ENCODE data around the gene BRSK2.

BRSK2 gene

DNA sequence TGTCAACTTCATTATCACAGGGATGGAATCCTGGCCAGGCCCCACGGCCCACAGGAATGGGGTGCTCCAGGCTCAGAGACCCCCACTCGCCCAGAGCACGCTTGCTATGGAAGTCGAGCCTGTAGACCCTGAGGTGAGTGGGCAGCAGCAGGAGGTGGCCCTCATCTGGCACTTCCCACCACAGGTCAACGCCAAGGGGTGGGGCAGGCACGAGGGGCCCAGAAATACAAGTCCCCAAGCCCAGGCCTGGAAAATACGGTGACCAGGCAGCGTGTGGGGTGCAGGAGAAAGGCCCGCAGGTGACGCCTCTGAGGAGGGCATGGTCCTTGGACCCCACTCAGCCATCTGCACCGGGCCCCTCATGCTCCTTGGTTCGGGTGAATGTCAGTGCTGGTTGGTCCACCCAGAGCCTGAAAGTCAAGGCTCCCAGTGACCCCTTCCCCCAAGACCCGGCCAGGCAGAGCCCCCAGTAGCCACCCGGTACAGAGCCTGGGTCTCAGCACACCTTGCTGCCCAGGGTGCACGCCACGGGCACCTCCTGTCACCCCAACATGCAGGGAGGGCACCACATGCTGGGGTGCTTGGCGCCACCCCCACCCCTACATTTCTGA lies 94.4 kb downstream of the BRSK2 start:
- DNase-seq: no peak

DNA sequence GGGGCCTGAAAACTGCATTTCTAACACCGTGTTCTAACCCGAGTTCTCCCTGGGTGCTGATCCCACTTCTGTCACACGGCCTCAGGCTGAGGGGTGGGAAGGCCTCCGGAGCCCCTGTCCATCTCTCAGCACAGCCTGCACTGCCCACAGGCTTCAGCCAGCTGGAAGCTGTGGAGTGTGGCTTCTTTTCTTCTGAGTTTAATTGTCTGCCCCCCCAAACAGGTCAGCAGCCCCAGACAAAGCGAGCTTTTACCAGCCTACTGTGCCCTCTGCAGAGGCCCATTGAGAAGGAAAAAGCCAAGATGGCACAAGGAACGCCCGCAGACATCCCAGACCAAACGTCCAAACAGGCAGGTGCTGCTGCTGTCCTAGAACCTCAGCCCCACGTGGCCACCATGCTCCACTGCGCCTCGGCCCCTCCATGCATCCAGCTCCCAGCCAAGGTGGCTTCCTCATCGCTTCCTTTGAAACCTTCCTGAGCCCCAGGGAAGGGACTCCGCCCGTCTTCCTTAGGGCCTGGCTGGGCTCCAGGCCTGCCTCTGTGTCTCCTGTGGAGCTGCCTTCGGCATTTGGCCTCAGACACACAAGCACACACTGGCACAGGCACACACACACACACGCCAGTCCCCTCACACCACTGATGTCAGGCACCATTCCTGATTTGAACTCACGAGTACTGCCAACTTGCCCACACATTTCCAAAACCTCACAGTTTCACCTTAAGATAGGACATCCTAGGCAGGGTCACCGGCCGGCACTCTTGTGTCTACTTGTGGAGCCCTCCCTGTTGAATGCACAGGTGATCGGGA lies 95.2 kb downstream of the BRSK2 start:
- DNase-seq: no peak

DNA sequence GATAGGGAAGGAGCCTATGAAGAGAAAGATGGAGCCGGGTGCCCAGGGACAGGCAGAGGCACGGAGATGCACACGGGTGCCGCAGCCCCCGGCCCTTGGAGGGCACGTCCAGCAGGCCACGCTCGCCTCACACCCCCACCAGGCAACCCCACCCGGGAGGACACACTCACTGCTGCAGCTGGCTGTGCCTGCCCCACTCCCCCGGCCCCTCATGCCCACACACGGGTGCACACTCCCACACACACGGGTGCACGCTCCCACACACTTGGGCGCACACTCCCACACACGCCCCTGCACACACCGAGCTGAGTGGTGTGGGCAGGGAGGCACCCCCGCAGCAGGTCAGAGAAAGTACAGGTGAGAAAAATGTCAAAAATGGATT lies 95.8 kb downstream of the BRSK2 start:
- DNase-seq: no peak

DNA sequence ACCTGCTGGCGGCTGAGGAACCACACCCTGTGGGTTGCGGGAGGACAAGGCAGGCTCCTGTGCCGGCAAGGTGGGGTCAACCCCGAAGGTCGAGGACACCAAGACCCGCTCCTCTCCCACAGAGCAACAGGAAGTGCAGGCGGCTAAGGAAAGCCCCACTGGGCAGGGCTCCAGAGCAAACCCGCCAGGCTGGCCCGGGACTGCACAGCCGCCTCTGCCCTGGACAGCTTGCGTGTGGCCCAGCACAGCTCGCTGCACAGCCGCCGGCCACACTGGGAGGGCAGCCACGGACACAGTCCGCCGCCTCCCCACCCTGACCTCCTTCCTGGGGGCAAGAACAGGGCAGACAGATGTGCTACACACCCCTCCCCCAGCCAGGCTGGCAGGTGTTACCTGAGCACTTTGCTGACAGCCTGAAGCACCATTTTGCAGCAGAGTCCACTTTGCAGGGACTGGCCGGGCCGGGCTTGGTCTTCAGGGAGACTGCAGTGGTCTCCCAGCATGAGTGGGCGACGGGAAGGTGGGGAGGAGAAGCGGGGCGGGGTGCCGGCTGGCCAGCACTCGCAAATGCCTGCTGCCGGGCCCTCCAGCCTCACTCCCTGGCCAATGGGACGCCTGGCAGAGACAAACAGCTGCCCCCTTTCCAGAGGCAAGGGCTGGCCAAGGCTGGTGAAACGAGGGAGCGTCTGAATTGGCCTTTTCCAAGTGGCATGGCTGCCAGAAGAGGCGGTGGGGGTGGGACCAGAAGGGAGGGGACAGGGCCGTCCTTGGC lies 96.5 kb downstream of the BRSK2 start, which contains the start of gene MOB2:
Gene MOB2, minus strand, starts transcription at position 726 of the 772 bp plus-strand sequence. Its CDS starts 223 bp downstream, at position 503.
- DNase-seq: peak; percentile 65

DNA sequence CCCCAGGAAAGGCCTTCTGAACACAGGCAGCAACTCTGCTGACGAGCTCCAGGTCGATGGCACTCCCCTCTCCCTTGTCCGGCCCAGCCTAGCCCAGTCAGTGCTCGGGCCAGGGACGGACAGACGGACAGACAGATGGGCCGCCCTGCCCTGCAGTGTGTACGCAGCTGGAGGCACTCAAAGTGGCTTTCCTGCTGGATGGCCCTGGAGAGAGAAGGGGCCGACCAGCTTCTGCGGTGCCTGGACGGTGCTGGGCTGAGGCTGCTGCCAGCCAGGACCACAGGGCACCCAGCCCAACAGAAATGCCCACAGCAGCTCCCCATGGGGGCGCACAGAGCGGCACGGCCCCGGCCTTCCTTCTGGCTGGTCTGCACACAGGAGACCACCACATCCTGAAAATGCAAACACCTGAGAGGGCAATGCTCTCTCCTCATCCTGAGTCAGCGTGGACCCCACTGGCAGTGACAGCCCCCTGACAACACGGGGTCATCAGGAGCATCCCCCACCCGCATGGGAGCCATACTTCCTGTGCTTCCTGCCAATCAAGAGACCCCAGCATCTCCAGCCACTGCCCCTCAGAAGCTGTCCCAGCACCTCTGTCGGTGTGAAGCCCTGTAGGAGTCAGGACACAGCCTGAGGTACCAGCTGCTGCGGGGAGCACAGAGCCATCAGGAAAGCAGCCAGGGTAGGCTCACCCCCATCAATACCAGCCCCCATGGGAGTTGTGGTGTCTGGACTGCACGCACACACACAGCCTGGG lies 97.5 kb downstream of the BRSK2 start:
- no peak for DNase-seq

DNA sequence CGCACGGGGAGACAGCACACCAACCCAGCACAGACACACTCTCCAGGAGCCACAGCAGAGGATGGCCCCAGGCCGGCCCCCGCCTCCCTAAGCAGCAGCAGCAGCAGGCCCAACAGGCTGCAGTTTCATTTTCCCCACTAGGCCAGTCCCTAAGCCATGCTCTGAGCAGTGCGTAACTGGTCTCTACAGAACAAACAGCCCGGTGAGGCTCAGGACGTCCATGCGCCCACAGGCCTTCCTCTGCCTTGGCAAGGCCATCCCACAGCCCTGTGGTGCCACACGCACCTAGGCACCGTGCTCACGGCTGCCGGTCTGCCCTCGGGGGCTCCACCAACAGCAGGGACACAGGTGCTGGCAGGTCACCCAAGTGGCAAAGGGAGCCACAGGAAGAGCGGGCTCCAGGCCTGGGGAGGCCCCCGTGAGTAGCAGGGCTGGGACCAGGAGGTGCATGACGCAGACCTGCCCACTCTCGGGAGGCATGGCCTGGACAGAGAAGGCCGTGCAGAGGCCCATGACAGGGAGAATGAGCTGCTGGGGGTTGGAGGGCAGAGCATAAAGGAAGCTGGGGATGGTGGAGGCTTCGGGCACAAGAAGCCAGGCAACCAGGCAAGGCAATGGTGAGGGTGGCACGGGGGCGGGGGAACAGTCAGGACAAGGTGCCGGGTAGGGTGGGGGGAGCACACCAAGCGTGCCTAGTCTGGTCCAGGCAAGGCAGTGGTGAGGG lies 98.3 kb downstream of the BRSK2 start:
- DNase-seq: no peak

DNA sequence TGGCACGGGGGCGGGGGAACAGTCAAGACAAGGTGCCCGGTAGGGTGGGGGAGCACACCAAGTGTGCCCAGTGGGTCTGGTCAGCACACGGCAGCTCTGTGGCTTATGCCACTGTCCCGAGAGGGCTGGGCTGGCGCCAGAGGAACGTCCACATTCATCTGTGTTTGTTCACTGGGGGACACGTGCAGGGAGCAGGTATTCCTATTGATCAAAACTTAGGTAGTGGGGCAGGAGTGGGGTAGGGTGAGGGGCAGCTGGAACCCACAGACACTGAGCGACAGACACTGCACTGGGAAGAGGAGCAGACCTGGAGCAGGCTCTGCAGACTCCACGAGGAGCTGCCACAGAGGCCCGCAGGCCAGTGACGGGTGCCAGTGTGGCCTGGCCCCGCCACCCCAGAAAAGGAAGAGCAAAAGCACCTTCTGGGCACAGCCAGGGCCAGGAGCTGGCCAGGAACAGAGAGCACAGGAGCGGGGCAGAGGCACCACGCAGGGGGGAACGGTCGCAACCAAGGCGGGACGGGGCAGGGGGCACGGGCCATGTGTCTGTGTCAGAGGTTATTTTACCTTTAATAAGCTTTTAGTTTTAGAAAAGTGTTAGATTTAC lies 98.9 kb downstream of the BRSK2 start:
- no peak for DNase-seq

DNA sequence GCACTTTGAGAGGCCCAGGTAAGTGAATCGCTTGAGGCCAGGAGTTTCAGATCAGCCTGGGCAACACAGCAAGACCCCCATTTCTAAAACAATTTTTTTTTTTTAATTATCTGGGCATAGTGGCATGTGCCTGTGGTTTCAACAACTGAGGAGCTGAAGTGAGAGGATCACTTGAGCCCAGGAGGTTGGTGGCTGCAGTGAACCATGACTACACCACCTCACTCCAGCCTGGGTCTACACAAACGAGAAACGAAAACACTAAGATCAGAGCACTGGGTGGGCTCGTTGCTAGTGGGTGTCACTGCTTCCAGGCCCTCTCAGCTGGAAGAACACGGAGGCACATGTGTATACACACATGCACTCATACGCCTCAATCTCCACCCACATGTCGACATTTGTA lies 100.9 kb downstream of the BRSK2 start:
- DNase-seq: no peak

DNA sequence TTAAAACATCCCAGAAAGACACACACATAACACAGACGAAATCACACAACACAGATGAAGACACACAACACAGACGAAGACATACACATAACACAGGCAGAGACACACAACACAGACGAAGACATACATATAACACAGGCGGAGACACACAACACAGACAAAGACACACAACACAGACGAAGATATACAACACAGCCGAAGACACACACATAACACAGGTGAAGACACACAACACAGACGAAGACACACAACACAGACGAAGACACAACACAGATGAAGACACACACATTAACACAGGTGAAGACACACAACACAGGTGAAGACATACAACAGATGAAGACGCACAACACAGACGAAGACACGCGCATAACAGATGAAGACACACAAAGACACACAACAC lies 101.6 kb downstream of the BRSK2 start:
- no peak for DNase-seq

DNA sequence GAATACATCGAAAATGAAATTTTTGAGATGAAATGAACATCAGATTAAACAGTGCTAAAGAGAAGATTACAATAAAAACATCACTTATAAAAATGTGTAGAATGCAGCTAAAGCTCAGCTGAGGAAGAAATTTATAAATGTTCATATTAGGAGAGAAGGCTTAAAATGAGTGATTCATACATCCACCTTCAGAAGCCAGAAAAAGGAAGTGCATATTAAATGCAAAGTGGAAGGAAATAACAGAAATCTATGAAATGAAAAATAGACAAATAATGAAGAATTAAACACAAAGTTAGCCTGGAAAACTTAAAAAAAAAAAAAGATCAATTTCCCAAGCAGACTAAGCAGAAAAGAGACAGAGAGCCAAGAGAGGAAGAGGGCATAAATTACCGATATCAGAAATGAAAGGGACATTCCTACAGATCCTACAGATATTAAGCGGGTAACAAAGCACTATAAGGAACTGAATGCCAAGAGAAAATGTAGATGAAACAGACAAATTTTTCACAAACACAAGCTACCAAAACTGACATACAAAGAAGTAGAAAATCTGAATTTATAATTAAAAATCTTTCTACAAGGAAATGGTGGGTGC lies 104.0 kb downstream of the BRSK2 start:
- DNase-seq: no peak

DNA sequence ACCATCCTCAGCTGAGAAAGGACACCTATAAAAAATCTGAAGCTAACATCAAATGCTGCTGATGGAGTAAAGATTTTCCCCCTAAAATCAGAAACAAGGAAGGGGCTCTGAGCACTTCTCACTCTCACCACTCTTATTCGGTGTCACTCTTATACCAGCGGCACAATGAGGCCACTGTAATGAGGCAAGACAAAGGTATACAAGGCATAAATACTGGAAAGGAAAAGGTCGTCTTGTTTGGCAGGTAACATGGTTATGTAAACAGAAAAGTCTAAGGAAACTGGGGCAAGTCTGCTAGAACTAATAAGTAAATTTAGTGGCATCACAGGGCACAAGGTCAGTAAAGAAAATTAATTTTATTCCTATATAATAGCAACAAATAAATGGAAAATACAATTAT lies 104.9 kb downstream of the BRSK2 start:
- no peak for DNase-seq

DNA sequence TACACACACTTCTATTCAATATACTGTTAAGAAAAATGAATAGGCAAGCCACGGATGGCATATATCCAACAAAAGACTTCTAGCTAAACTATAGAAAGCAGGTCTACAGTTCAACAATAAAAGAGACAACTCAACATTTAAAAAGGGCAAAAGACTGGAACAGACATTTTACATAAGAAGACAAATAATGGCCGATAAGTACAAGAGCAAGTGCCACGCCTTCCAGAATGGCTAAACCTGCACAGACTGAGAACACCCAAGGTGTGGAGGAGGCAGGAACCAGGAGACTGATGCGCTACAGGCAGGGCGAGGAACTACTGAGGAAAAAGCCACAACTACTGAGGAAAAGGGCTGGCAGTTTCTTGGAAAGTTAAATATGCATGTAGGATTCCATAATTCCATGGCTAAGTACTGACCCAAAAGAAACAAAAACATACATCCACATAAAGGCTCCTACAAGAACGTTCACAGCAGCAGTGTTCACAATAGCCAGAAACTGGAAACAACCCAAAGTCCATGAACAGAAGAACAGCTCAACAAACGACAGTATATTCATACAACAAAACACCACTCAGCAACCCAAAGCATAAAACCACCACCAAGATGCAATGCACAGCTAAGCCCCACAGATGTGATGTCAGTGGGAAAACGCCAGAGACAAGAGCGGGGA lies 106.5 kb downstream of the BRSK2 start:
- no peak for DNase-seq

DNA sequence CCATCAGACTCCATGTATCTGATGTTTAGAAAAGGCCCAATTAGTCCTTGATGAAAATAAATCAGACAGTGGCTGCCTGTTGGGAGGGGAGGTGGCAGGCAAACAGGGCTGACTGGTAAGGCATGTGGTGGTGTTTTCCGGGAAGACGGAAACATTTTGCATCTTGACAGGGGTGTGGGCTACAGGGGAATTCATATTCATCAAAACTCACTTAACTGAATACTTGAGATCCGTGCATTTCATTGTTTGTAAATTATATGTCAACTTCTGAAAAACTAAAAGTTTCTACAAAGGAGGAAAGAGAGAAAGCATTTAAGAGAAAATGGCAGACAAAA lies 107.0 kb downstream of the BRSK2 start:
- no peak for DNase-seq

DNA sequence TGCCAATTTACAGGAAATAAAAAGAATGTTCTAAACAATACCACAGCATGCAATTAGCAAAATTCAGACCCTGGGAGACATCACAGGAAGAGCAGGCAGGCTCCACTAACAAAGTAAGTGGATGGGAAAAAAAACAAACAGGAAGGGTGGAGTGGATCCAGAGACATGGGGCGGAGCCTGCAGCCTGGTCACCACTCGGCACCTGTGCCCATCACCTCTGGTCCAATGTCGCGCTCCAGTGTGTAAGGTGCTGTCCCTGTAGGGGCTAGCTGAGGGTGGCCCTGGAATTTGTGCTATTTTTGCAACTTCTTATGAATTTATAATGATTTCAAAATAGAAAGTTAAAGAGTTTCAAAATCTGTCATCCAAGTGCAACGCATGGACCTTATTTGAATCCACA lies 107.9 kb downstream of the BRSK2 start:
- DNase-seq: no peak

DNA sequence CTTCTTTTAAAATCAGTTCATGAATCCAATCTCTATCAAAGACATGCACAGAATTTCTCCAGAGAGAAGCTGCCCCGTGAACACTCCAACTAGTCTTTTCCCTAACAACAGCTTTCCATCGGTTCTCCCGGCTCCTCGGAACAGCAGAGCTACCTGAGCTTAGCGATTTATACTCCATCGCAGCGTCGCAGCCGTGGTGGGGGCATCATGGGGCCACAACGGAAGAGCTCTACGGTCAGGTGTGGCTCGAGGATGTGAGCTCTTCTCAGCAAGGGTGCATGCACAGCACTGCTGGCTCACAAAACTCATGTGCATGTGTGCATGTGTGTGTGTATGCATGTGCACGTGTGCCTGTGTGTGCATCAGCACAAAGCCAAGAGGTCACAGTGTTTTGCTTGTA lies 108.5 kb downstream of the BRSK2 start:
- peak; percentile 32 for DNase-seq

DNA sequence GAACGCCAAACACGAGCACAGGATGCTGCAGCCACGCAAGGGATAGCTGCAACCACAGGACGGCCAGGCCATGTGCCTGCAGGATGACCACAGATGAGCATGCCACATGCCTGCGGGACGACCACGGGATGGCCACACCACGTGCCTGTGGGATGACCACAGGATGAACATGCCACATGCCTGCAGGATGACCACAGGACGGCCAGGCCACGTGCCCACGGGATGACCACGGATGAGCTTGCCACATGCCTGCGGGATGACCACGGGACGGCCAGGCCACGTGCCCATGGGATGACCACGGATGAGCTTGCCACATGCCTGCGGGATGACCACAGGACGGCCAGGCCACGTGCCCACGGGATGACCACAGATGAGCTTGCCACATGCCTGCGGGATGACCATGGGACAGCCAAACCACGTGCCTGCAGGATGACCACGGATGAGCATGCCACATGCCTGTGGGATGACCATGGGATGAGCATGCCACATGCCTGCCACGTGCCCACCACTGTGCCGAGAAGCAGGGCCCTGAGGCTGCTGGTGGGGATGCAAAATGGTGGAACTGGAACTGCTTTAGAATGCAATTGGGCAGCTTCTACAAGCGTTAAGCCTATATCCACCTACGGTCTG lies 109.6 kb downstream of the BRSK2 start:
- peak; percentile 28 for DNase-seq

DNA sequence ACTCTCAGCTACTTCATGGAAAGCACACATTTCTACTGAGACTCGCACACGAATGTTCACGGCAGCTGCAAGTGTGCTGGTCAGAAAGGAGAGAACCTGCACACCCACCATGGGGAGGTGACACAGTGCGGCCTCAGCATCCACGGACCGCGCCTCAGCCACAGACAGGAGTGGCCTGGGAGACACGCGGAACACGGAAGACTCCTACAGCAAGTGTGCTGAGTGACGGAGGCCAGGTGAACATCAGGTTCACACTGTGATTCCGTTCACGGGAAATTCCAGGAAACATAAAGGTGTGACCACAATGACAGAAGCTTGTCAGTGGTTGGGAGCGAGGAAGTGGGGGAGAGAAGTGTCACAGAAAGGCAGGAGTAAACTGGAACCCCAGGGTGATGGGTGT lies 110.2 kb downstream of the BRSK2 start:
- no peak for DNase-seq

DNA sequence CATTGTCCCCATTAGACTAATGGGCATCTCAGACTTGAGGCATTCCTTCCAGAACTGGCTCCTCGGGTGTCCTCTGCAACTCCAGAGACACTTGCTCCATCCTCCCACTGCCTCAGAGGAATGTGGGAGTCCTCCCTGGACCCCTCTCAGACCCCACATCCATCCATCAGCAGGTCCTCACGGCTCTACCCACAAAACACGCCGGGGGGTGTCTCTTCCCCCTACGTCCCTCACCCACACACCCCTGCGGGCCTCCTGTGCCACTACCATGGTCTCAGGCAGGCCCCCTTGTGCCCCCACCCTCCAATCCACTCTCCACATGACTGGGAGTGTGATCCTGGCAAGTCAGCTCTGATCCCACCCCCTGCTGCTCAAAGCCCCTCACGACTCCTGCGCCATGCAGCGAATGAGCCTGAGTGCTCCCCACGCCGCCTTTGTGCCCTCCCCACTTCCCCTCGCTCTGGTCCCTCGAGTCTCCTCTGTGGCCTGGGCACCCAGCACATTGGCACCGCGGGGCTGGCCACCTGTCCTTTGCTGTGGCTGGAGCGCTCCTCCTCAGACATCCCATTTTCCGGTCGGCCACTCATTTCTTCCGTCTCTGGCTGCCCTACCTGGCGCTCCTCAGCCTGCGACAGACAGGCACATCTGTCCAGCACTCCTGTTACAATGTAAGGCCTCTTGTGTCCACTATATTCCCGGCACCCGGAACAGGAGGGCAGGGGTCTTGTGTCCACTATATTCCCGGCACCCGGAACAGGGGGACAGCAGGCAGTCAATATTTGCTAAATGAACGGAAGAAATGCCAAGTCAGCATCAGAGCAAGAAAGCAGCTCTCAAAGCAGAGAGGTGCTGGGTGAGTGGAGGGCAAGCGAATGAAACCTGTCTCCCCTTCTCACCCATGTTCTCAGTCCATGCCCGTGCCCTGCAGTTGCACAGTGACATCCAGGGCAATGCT lies 111.0 kb downstream of the BRSK2 start:
- no peak for DNase-seq

DNA sequence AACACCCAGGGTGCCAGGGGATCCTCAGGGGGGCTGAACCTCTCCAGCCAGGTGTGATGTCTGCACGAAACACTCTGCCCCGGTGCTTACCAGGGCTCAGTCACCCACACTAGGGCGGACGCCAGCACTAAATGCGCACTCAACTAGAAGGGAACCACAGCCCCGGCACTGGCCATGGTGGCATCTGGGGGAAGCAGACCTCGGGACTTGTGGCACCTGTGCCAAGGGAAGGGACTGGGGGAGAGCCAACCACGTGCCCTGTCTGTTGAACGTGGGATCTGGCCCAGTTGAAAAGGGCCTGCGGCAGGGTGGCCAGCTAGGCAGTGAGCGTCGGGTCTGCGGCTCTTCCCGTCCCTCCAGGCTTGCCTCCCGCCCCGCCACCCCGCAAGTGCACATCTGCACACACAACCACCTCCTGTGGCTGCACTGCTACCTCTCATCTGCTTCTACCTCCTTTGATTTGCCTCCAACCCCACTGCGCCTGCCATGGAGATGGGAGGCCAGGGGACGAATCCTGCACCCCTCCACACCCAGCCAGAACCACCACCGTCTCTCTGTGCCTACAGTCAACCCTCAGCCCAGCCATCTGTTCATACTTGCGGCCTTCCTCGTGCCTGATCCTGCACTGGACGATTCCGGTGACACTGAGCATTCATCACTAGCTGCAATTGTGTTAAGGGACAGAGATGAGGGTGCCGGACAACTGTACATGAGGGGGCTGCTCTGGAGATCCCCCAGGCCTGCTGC lies 111.9 kb downstream of the BRSK2 start:
- no peak for DNase-seq

Measured in right forelimb (tissue), 1 donor.